ENCODE data around the gene TAF4.

Gene TAF4

DNA sequence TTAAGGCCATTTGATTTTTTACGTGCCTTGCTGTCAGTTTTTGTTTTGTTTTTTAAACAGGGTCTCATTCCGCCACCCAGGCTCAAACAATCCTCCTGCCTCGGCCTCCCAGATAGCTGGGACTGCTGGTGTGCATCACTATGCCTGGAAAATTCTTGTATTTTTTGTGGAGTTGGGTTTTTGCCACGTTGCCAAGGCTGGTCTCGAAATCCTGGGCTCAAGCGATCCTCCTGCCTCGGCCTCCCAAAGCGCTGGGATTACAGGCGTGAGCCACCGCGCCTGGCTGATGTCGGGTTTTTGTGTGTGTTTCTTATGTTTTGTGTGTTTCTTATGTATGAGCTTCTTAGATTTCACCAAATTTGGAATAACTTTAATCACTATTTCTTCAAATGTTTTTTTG lies 104.8 kb downstream of the TAF4 start:
- no peak overlapping the region for H3K4me3 ChIP-seq (ENCODE audit: low read depth, low read length)
- TF ChIP-seq, protein P1, sequence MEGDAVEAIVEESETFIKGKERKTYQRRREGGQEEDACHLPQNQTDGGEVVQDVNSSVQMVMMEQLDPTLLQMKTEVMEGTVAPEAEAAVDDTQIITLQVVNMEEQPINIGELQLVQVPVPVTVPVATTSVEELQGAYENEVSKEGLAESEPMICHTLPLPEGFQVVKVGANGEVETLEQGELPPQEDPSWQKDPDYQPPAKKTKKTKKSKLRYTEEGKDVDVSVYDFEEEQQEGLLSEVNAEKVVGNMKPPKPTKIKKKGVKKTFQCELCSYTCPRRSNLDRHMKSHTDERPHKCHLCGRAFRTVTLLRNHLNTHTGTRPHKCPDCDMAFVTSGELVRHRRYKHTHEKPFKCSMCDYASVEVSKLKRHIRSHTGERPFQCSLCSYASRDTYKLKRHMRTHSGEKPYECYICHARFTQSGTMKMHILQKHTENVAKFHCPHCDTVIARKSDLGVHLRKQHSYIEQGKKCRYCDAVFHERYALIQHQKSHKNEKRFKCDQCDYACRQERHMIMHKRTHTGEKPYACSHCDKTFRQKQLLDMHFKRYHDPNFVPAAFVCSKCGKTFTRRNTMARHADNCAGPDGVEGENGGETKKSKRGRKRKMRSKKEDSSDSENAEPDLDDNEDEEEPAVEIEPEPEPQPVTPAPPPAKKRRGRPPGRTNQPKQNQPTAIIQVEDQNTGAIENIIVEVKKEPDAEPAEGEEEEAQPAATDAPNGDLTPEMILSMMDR (IDR thresholded peaks at IDR 0.05; ENCODE audit: low read depth, low read length, missing control alignments), result no peak
- no peak for DNase-seq (ENCODE audit: low read depth)

- DNase-seq (ENCODE audit: low read depth), result no peak
- TF ChIP-seq, protein P1 (IDR thresholded peaks at IDR 0.05; ENCODE audit: low read depth, low read length, missing control alignments), result no peak
- no peak overlapping the region for H3K4me3 ChIP-seq (ENCODE audit: low read depth, low read length)
Measured at GRCh38 chr20:61958773-61959700, 106.6 kb downstream of the TAF4 start.

- TF ChIP-seq, protein P1 (IDR thresholded peaks at IDR 0.05; ENCODE audit: low read depth, low read length, missing control alignments), result no peak
- DNase-seq (ENCODE audit: low read depth), result no peak
- no peak overlapping the region for H3K4me3 ChIP-seq (ENCODE audit: low read depth, low read length)
Measured at GRCh38 chr20:61957961-61958715, 107.5 kb downstream of the TAF4 start.

DNA sequence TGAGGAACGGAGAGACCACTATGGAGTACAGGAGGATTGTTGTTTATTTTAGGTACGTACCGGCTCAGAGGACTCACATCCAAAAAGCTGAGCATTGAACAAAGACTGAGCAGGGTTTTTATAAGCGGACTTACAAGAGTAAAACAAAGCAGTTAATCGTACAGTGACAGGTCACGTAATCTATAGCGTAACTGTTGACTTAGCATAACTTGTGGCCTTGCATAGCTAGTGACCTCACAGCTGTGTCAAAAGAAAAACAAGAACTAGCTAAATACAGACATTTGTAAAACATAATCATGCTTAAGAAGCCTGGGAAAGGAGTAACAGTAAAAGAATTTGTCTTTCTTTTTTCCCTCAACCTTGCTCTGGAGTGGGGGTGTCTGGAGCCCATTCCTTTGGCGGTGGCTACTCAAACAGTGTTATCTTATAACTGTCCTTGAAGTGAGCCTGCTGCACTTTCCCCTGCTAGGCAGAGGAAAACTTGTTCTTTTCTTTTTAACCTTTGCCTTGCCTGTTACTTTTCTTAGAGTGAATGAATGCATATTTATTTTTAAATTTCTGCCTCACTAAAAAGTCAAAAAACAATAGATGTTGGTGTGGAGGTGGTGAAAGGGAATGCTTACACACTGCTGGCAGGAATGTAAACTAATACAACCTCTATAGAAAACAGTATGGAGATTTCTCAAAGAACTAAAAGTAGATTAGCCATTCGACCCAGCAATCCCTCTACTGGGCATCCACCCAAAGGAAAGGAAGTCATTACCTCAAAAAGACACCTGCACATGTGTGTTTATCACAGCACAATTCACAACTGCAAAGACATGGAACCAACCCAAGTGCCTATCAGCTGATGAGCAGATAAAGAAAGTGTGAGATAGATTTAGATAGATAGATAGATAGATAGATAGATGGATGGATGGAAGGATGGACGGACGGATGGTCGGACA lies 109.0 kb downstream of the TAF4 start:
- TF ChIP-seq, protein P1 (IDR thresholded peaks at IDR 0.05; ENCODE audit: low read depth, low read length, missing control alignments), result no peak
- no peak for DNase-seq (ENCODE audit: low read depth)
- no peak overlapping the region for H3K4me3 ChIP-seq (ENCODE audit: low read depth, low read length)

DNA sequence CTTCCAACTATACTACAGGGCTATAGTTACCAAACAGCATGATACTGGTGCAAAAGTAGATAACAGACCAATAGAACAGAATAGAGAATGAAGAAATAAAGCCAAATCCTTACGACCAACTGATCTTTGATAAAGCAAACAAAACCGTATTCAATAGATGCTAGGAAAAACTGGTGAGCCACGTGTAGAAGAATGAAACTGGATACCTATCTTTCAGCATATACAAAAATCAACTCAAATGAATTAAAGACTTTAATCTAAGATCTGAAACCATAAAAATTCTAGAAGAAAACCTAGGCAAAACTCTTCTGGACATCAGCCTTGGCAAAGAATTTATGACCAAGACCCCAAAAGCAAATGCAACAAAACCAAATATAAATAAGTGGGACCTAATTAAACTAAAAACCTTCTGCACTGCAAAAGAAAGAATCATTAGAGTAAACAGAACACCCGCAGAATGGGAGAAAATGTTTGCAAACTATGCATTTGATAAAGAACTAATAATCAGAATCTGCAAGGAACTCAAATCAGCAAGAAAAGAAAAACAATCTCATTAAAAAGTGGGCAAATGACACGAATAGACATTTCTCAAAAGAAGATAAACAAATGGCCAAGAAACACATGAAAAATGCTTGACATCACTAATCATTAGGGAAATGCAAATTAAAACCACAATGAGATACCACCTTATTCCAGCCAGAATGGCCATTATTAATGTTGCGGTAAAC lies 109.8 kb downstream of the TAF4 start:
- TF ChIP-seq, protein P1 (IDR thresholded peaks at IDR 0.05; ENCODE audit: low read depth, low read length, missing control alignments), result no peak
- H3K4me3 ChIP-seq (ENCODE audit: low read depth, low read length), result no peak overlapping the region
- no peak for DNase-seq (ENCODE audit: low read depth)

All from GM12864 (cell line).